Trophoblast cell (in vitro differentiated cells and primary cell): ENCODE measurements around the gene HABP4.

Experiments used
- DNase-seq, 2 donors: peaks; one replicate each; pipeline ENCODE4 v3.0.0-alpha.2; 2016
- H2AFZ ChIP-seq: 2 replicates; pipeline ENCODE4 v1.6.1; 2013; ENCODE audit warnings: low read length, moderate library complexity, mild to moderate bottlenecking; ENCODE audit not compliant: insufficient read depth, poor library complexity
- H2AK5ac ChIP-seq: 2 replicates; pipeline ENCODE4 v1.6.1; 2013; ENCODE audit warnings: mild to moderate bottlenecking, low read length
- H2BK120ac ChIP-seq: 2 replicates; pipeline ENCODE4 v1.6.1; 2013; ENCODE audit warnings: low read length, mild to moderate bottlenecking, moderate library complexity; ENCODE audit not compliant: insufficient read depth, poor library complexity
- H2BK12ac ChIP-seq: 2 replicates; pipeline ENCODE4 v1.6.1; 2013; ENCODE audit warnings: mild to moderate bottlenecking, low read length, moderate library complexity
- H2BK5ac ChIP-seq: 2 replicates; pipeline ENCODE4 v1.6.1; 2013; ENCODE audit warnings: low read length, low read depth, moderate library complexity, mild to moderate bottlenecking; ENCODE audit not compliant: poor library complexity
- H3K14ac ChIP-seq: 2 replicates; pipeline ENCODE4 v1.6.1; 2013; ENCODE audit warnings: mild to moderate bottlenecking, low read length
- H3K18ac ChIP-seq: 2 replicates; pipeline ENCODE4 v1.6.1; 2013; ENCODE audit warnings: mild to moderate bottlenecking, low read length
- H3K23ac ChIP-seq: 2 replicates; pipeline ENCODE4 v1.6.1; 2013; ENCODE audit warnings: low read length
- H3K27ac ChIP-seq: 2 replicates; pipeline ENCODE4 v1.5.1; 2013; ENCODE audit warnings: low read depth, mild to moderate bottlenecking, inconsistent platforms, low read length, moderate library complexity
- H3K27me3 ChIP-seq: 2 replicates; pipeline ENCODE4 v1.6.1; 2013; ENCODE audit warnings: inconsistent platforms, mild to moderate bottlenecking, low read length, moderate library complexity; ENCODE audit not compliant: insufficient read depth
- H3K36me3 ChIP-seq, 2 experiments: 1 replicate in 1 of 2; 2 replicates in 1 of 2; pipeline ENCODE4 v1.6.1; 2013; ENCODE audit warnings: low read length in 2 of 2, mild to moderate bottlenecking in 2 of 2, moderate library complexity in 1 of 2; ENCODE audit not compliant: insufficient read depth in 2 of 2, control insufficient read depth in 1 of 2
- H3K4ac ChIP-seq: 2 replicates; pipeline ENCODE4 v1.6.1; 2013; ENCODE audit warnings: low read depth, mild to moderate bottlenecking, low read length, moderate library complexity
- H3K4me1 ChIP-seq, 2 experiments: 1 replicate in 1 of 2; 2 replicates in 1 of 2; pipeline ENCODE4 v1.6.1; 2013; ENCODE audit warnings: low read length in 2 of 2, mild to moderate bottlenecking in 2 of 2, moderate library complexity in 1 of 2; ENCODE audit not compliant: insufficient read depth in 2 of 2, control insufficient read depth in 1 of 2
- H3K4me2 ChIP-seq: 2 replicates; pipeline ENCODE4 v1.6.1; 2013; ENCODE audit warnings: inconsistent platforms, mild to moderate bottlenecking, low read length, moderate library complexity
- H3K4me3 ChIP-seq: 2 replicates; pipeline ENCODE4 v1.5.1; 2013; ENCODE audit warnings: mild to moderate bottlenecking, low read depth, low read length, inconsistent platforms
- H3K79me1 ChIP-seq: one replicate; pipeline ENCODE4 v1.6.1; 2013; ENCODE audit warnings: low read length
- H3K79me2 ChIP-seq: 2 replicates; pipeline ENCODE4 v1.6.1; 2013; ENCODE audit warnings: low read length, mild to moderate bottlenecking; ENCODE audit not compliant: control insufficient read depth, insufficient read depth, poor library complexity
- H3K9ac ChIP-seq: 2 replicates; pipeline ENCODE4 v1.6.1; 2013; ENCODE audit warnings: mild to moderate bottlenecking, low read length
- H3K9me3 ChIP-seq: 2 replicates; pipeline ENCODE4 v1.6.1; 2013; ENCODE audit warnings: low read depth, mild to moderate bottlenecking, control low read depth, inconsistent platforms, low read length; ENCODE audit not compliant: insufficient read depth
- H4K12ac ChIP-seq: 2 replicates; pipeline ENCODE4 v1.6.1; 2013; ENCODE audit warnings: low read depth, mild to moderate bottlenecking, low read length, moderate library complexity
- H4K8ac ChIP-seq: 2 replicates; pipeline ENCODE4 v1.6.1; 2013; ENCODE audit warnings: low read depth, mild to moderate bottlenecking, low read length, moderate library complexity
- H4K91ac ChIP-seq: one replicate; pipeline ENCODE4 v1.6.1; 2013; ENCODE audit warnings: low read depth, mild to moderate bottlenecking, low read length, moderate library complexity
- WGBS: extraction: QIAGEN DNeasy Blood & Tissue Kit; methylation state at CpG from one replicate; pipeline ENCODE4 v1.1.7; 2013; ENCODE audit warnings: missing lambda C conversion rate; ENCODE audit not compliant: insufficient read length, insufficient coverage; ENCODE audit errors: extremely low coverage; 5-methylcytosine and 5-hydroxymethylcytosine counted together

HABP4 gene

DNA sequence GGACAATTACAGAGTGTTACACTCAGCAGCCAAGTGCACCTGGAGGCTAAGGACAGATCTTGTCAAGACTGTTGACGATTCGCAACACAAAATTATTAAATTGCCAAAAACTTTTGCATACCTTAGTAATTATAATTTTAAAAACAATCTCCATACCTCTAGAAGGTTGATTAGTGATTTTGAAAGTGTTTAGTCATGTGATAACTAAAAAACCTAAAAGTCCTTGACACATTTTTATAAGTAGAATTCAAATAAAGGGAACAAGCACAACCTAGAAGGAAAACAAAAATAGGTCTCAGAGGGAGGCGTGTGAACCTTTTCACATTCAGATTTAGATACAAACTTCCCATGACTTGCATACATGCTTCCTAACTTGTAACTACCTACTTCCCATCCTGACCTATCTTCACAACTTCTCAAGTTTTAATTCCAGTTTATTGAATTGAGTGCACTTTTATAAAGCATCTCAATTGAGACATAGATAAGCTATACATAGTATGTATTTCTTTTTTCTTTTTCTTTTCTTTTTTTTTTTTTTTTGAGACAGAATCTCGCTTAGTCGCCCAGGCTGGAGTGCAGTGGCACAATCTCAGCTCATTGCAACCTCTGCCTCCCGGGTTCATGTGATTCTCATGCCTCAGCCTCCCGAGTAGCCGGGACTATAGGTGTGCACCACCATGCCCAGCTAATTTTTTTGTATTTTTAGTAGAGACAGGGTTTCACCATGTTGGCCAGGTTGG lies 37.6 kb upstream of the HABP4 start:
- Histone ChIP-seq H4K8ac (no peak overlapping the region), H3K4me3 (no peak overlapping the region), H2BK120ac (no peak overlapping the region), H3K4me1 (peaks cover 3% of the 10 kb centered on the region in 2 experiments), H2BK5ac (no peak overlapping the region), H2BK12ac (no peak overlapping the region), H3K4ac (no peak overlapping the region), H3K27me3 (no peaks in the 10 kb centered on the region), H4K12ac (no peak overlapping the region), H3K9ac (no peak overlapping the region), H3K36me3 (peaks cover 2 to 7% of the 10 kb centered on the region in 2 experiments), H3K79me1 (no peaks in the 10 kb centered on the region), H4K91ac (no peak overlapping the region), H3K79me2 (peaks cover 13% of the 10 kb centered on the region), H3K27ac (no peak overlapping the region), H3K23ac (no peak overlapping the region), H3K9me3 (no peaks in the 10 kb centered on the region), H3K14ac (no peak overlapping the region), H2AK5ac (no peak overlapping the region), H2AFZ (no peak overlapping the region), H3K18ac (no peak overlapping the region), H3K4me2 (no peak overlapping the region)
- DNase-seq: no peak
- WGBS: no CpG with 5 or more reads among the region's 8 CpGs

GRCh38 chr9:96413302-96414221 lies 36.4 kb upstream of the HABP4 start:
- H3K18ac ChIP-seq: no peak overlapping the region
- peaks cover 3% of the 10 kb centered on the region for H3K9me3 ChIP-seq
- DNase-seq: no peak
- no CpG with 5 or more reads among the region's 7 CpGs for WGBS
- H3K9ac ChIP-seq: no peak overlapping the region
- H2BK12ac ChIP-seq: peak overlapping the region; percentile 63
- no peak overlapping the region for H2AFZ ChIP-seq
- H3K4me3 ChIP-seq: no peak overlapping the region
- H2BK5ac ChIP-seq: no peak overlapping the region
- no peak overlapping the region for H2BK120ac ChIP-seq
- peaks cover 6% of the 10 kb centered on the region for H3K79me1 ChIP-seq
- H3K27me3 ChIP-seq: no peaks in the 10 kb centered on the region
- H3K27ac ChIP-seq: no peak overlapping the region
- peak overlapping the region; percentile 10 for H4K8ac ChIP-seq
- H3K23ac ChIP-seq: no peak overlapping the region
- no peak overlapping the region for H4K12ac ChIP-seq
- peaks cover 2 to 7% of the 10 kb centered on the region in 2 experiments for H3K36me3 ChIP-seq
- no peak overlapping the region for H4K91ac ChIP-seq
- no peak overlapping the region for H3K4me2 ChIP-seq
- H3K4ac ChIP-seq: peak overlapping the region; percentile 92
- no peak overlapping the region for H3K14ac ChIP-seq
- H3K4me1 ChIP-seq: peaks cover 3% of the 10 kb centered on the region in 2 experiments
- H2AK5ac ChIP-seq: no peak overlapping the region
- peaks cover 17% of the 10 kb centered on the region for H3K79me2 ChIP-seq

DNA sequence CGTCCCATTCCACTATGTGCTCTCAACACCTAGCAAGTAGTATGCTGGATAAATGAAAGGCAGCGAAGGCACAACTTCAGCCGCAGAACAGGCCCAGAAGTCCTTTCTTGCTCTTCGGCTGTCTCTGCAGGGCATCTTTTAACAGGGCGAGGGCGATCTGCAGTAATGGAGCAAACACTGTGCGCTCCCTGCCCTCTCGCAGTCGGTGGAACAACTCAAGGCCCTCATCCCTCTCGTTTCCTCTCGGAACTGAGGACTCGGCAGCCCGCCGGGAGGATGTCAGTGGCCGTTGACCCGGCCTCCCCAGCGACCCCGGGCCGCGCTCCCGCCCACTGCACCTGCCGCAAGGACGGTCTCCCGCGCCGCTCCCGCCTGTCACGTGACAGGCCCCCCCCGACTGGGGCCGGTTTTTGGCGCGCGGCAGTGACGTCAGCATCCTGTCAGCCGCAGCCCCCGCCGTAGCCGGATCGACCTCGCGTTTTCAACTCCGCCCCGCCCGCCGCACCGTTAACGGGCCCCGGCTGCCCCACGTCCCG lies 32.9 kb upstream of the HABP4 start:
- H3K18ac ChIP-seq: peak overlapping the region; percentile 2
- H3K14ac ChIP-seq: peak overlapping the region; percentile 24
- H4K8ac ChIP-seq: peak overlapping the region; percentile 18
- no peak overlapping the region for H4K12ac ChIP-seq
- peak overlapping the region; percentile 99 for H3K4ac ChIP-seq
- peak overlapping the region; percentile 82 for H2AFZ ChIP-seq
- H3K9me3 ChIP-seq: peaks cover 3% of the 10 kb centered on the region
- peak; percentile 74 to 81 for DNase-seq
- H4K91ac ChIP-seq: peak overlapping the region; percentile 16
- H3K79me1 ChIP-seq: peaks cover 14% of the 10 kb centered on the region
- WGBS: no CpG with 5 or more reads among the region's 50 CpGs
- H3K4me3 ChIP-seq: peak overlapping the region; percentile 89
- H2BK120ac ChIP-seq: no peak overlapping the region
- H3K4me2 ChIP-seq: peak overlapping the region; percentile 85
- peak overlapping the region; percentile 48 for H3K27ac ChIP-seq
- no peak overlapping the region for H2AK5ac ChIP-seq
- peak overlapping the region; percentile 0 for H3K23ac ChIP-seq
- H3K27me3 ChIP-seq: no peaks in the 10 kb centered on the region
- H2BK5ac ChIP-seq: peak overlapping the region; percentile 53
- peaks cover 6% of the 10 kb centered on the region in 2 experiments for H3K4me1 ChIP-seq
- peak overlapping the region; percentile 61 for H3K9ac ChIP-seq
- peaks cover 19% of the 10 kb centered on the region for H3K79me2 ChIP-seq
- H3K36me3 ChIP-seq: no peaks in the 10 kb centered on the region
- no peak overlapping the region for H2BK12ac ChIP-seq

GRCh38 chr9:96417661-96418082 lies 32.3 kb upstream of the HABP4 start:
- Histone ChIP-seq H3K79me1 (peaks cover 14% of the 10 kb centered on the region), H2BK5ac (peak overlapping the region; percentile 32), H3K4me2 (peak overlapping the region; percentile 100), H3K14ac (peak overlapping the region; percentile 61), H4K91ac (peak overlapping the region; percentile 21), H2BK12ac (no peak overlapping the region), H3K27ac (peak overlapping the region; percentile 75), H3K27me3 (no peaks in the 10 kb centered on the region), H2AK5ac (no peak overlapping the region), H3K4me3 (peak overlapping the region; percentile 89), H3K36me3 (no peaks in the 10 kb centered on the region), H3K18ac (peak overlapping the region; percentile 34), H2BK120ac (no peak overlapping the region), H3K23ac (no peak overlapping the region), H3K4ac (peak overlapping the region; percentile 80), H4K8ac (peak overlapping the region; percentile 51), H3K9me3 (peaks cover 3% of the 10 kb centered on the region), H3K9ac (peak overlapping the region; percentile 100), H3K4me1 (peaks cover 6% of the 10 kb centered on the region in 2 experiments), H3K79me2 (peaks cover 19% of the 10 kb centered on the region), H4K12ac (no peak overlapping the region), H2AFZ (peak overlapping the region; percentile 58)
- no peak for DNase-seq
- WGBS: no CpG with 5 or more reads among the region's 62 CpGs
